Mucosa of gallbladder (tissue), 1 donor: ENCODE data around the gene ATP1B3. TPM values are rescaled to one million over a fixed set of nuclear protein-coding genes. Genes with fewer than 3 reads are reported as not detected.
"Not testable (repeated sequence)": the region's sequence is repeated elsewhere in the genome, so short reads cannot be mapped to it uniquely, and the experiment has no call there.

Source experiments
- DNase-seq: peaks from one replicate; pipeline ENCODE4 v3.0.0-alpha.2; 2020; ENCODE audit warnings: low spot score
- total RNA-seq: library from RNA; stranded (reverse); gene quantifications from one replicate; pipeline ENCODE4 v1.2.1, GENCODE V29; 2021
- donor health status: DM: no; HTN: no; CAD: no.

ATP1B3 gene
- 75.4 TPM for total RNA-seq

- DNase-seq = peak; percentile 84
These were observed at the start of gene ATP1B3 for GRCh38 chr3:141876381-141876890. ATP1B3 (plus strand) TSS chr3:141876643; CDS start chr3:141876802, 159 bp downstream.

GRCh38 chr3:141828487-141828886, 48.0 kb upstream of the ATP1B3 start:
- no peak for DNase-seq

- peak; percentile 36 for DNase-seq
These were observed 47.6 kb upstream of the ATP1B3 start for GRCh38 chr3:141828890-141829289.

GRCh38 chr3:141830508-141830907, 45.9 kb upstream of the ATP1B3 start:
- no peak for DNase-seq

GRCh38 chr3:141834292-141834691, 42.2 kb upstream of the ATP1B3 start:
- DNase-seq = no peak

- DNase-seq = no peak
These were observed 40.8 kb upstream of the ATP1B3 start for GRCh38 chr3:141835557-141836229.

- DNase-seq = no peak
These were observed 37.1 kb upstream of the ATP1B3 start for GRCh38 chr3:141839389-141839788.

- DNase-seq = no peak
These were observed 35.5 kb upstream of the ATP1B3 start for GRCh38 chr3:141840737-141841544.

- no peak for DNase-seq
These were observed 32.3 kb upstream of the ATP1B3 start for GRCh38 chr3:141844108-141844507.

GRCh38 chr3:141844812-141845211, 31.6 kb upstream of the ATP1B3 start:
- DNase-seq = no peak

GRCh38 chr3:141845407-141846049, 30.9 kb upstream of the ATP1B3 start:
- no peak for DNase-seq

- no peak for DNase-seq
These were observed 30.4 kb upstream of the ATP1B3 start for GRCh38 chr3:141846050-141846433.

- DNase-seq = not testable (repeated sequence)
These were observed 28.2 kb upstream of the ATP1B3 start for GRCh38 chr3:141848159-141848748.

- DNase-seq = no peak
These were observed 27.2 kb upstream of the ATP1B3 start for GRCh38 chr3:141849056-141849815.

- DNase-seq = no peak
These were observed 25.0 kb upstream of the ATP1B3 start for GRCh38 chr3:141851411-141851810.

- DNase-seq = no peak
These were observed 23.3 kb upstream of the ATP1B3 start for GRCh38 chr3:141853081-141853601.

GRCh38 chr3:141853629-141854168, 22.7 kb upstream of the ATP1B3 start:
- DNase-seq = no peak

- DNase-seq = no peak
These were observed 21.8 kb upstream of the ATP1B3 start for GRCh38 chr3:141854599-141854998.

- DNase-seq = no peak
These were observed 18.1 kb upstream of the ATP1B3 start for GRCh38 chr3:141858312-141858711.

GRCh38 chr3:141859651-141860050, 16.8 kb upstream of the ATP1B3 start:
- DNase-seq = no peak
